Measurements from ENCODE around the gene DLG2.

Gene DLG2

GRCh38 chr11:84157639-84158038 is 1469.5 kb downstream of the DLG2 start:
- no peaks in the 10 kb centered on the region for H3K36me3 ChIP-seq
- H3K27ac ChIP-seq = no peak overlapping the region
- no peaks in the 10 kb centered on the region for H3K27me3 ChIP-seq
- no peaks in the 10 kb centered on the region for H3K4me1 ChIP-seq (ENCODE audit: control insufficient read depth in 1 of 2, insufficient read depth in 1 of 2, low read depth in 1 of 2, low read length in 1 of 2)
- H3K9me3 ChIP-seq = no peaks in the 10 kb centered on the region
- no peak for TF ChIP-seq CTCF (IDR thresholded peaks at IDR 0.05)
- H3K4me3 ChIP-seq (ENCODE audit: low read depth in 1 of 2, low read length in 1 of 2) = no peak overlapping the region

- no peak overlapping the region for H3K4me3 ChIP-seq (ENCODE audit: low read depth in 1 of 2, low read length in 1 of 2)
- H3K27ac ChIP-seq = no peak overlapping the region
- H3K4me1 ChIP-seq (ENCODE audit: control insufficient read depth in 1 of 2, insufficient read depth in 1 of 2, low read depth in 1 of 2, low read length in 1 of 2) = no peaks in the 10 kb centered on the region
- TF ChIP-seq CTCF (IDR thresholded peaks at IDR 0.05) = no peak
- H3K9me3 ChIP-seq = no peaks in the 10 kb centered on the region
- H3K27me3 ChIP-seq = no peaks in the 10 kb centered on the region
- no peaks in the 10 kb centered on the region for H3K36me3 ChIP-seq
Observed at GRCh38 chr11:84146826-84147225, 1480.3 kb downstream of the DLG2 start.

GRCh38 chr11:84145616-84146185 is 1481.4 kb downstream of the DLG2 start:
- Histone ChIP-seq H3K9me3 (no peaks in the 10 kb centered on the region), H3K27ac (no peak overlapping the region), H3K4me1 (ENCODE audit: control insufficient read depth in 1 of 2, insufficient read depth in 1 of 2, low read depth in 1 of 2, low read length in 1 of 2) (no peaks in the 10 kb centered on the region), H3K36me3 (no peaks in the 10 kb centered on the region), H3K4me3 (ENCODE audit: low read depth in 1 of 2, low read length in 1 of 2) (no peak overlapping the region), H3K27me3 (no peaks in the 10 kb centered on the region)
- TF ChIP-seq CTCF (IDR thresholded peaks at IDR 0.05) = no peak

GRCh38 chr11:84144531-84144930 is 1482.6 kb downstream of the DLG2 start:
- TF ChIP-seq CTCF (IDR thresholded peaks at IDR 0.05) = no peak
- Histone ChIP-seq H3K9me3 (no peaks in the 10 kb centered on the region), H3K27ac (no peak overlapping the region), H3K27me3 (no peaks in the 10 kb centered on the region), H3K4me1 (ENCODE audit: control insufficient read depth in 1 of 2, insufficient read depth in 1 of 2, low read depth in 1 of 2, low read length in 1 of 2) (no peaks in the 10 kb centered on the region), H3K4me3 (ENCODE audit: low read depth in 1 of 2, low read length in 1 of 2) (no peak overlapping the region), H3K36me3 (no peaks in the 10 kb centered on the region)

- Histone ChIP-seq H3K36me3 (no peaks in the 10 kb centered on the region), H3K9me3 (no peaks in the 10 kb centered on the region), H3K27ac (no peak overlapping the region), H3K27me3 (no peaks in the 10 kb centered on the region), H3K4me3 (ENCODE audit: low read depth in 1 of 2, low read length in 1 of 2) (no peak overlapping the region), H3K4me1 (ENCODE audit: control insufficient read depth in 1 of 2, insufficient read depth in 1 of 2, low read depth in 1 of 2, low read length in 1 of 2) (no peaks in the 10 kb centered on the region)
- no peak for TF ChIP-seq CTCF (IDR thresholded peaks at IDR 0.05)
Observed at GRCh38 chr11:84142411-84142810, 1484.7 kb downstream of the DLG2 start.

Data from neutrophil (primary cell).